CD4-positive, alpha-beta memory T cell (primary cell): ENCODE data around the gene GAS2L2. TPM values are rescaled to one million over a fixed set of nuclear protein-coding genes. Genes with fewer than 3 reads are reported as not detected.

Experiments used
- CTCF ChIA-PET: fragments of 350-600 bp; sonication (Branson Sonifier 250); formaldehyde crosslinking; loops from one replicate; lab custom pipeline; 2021; ENCODE audit warnings: inconsistent platforms; ENCODE audit not compliant: partially characterized antibody; lab: Charles Lee
- POLR2A ChIA-PET: fragments of 350-600 bp; sonication (Branson Sonifier 250); formaldehyde crosslinking; loops from one replicate; lab custom pipeline; 2021; ENCODE audit not compliant: partially characterized antibody; lab: Charles Lee
- DNase-seq, 5 donors: peaks; one replicate each; pipeline versions ENCODE4 v3.0.0 to v3.0.0-alpha.2; 2020 to 2022; ENCODE audit warnings: mixed read lengths in 1 of 5
- H3K27ac ChIP-seq: one replicate; pipeline ENCODE4 v1.7.0; 2013; ENCODE audit warnings: low read depth, low read length
- H3K27me3 ChIP-seq: 2 replicates; pipeline ENCODE4 v1.7.0; 2013; ENCODE audit warnings: mild to moderate bottlenecking, low read length, moderate library complexity; ENCODE audit not compliant: insufficient read depth
- H3K36me3 ChIP-seq: 2 replicates; pipeline ENCODE4 v1.7.0; 2013; ENCODE audit warnings: mild to moderate bottlenecking, low read length, moderate library complexity; ENCODE audit not compliant: insufficient read depth
- H3K4me1 ChIP-seq: 2 replicates; pipeline ENCODE4 v1.7.0; 2013; ENCODE audit warnings: mild to moderate bottlenecking, low read length, moderate library complexity; ENCODE audit not compliant: insufficient read depth
- H3K4me3 ChIP-seq, 2 donors: one replicate each; pipeline ENCODE4 v1.7.0; 2013; ENCODE audit warnings: low read length in 2 of 2, mild to moderate bottlenecking in 1 of 2
- H3K9me3 ChIP-seq, 2 donors: one replicate each; pipeline ENCODE4 v1.7.0; 2013; ENCODE audit warnings: low read length in 2 of 2, control low read depth in 1 of 2; ENCODE audit not compliant: control insufficient read depth in 1 of 2
- H3K27ac Mint-ChIP-seq, 7 donors: one replicate each; pipeline ENCODE4 v1.8.0; 2020 to 2021; ENCODE audit warnings: mixed read lengths in 7 of 7, mild to moderate bottlenecking in 6 of 7, inconsistent platforms in 3 of 7, moderate library complexity in 3 of 7
- H3K27me3 Mint-ChIP-seq, 2 donors: one replicate each; pipeline ENCODE4 v1.8.0; 2020 to 2021; ENCODE audit warnings: mixed read lengths in 2 of 2
- H3K36me3 Mint-ChIP-seq, 2 donors: one replicate each; pipeline ENCODE4 v1.8.0; 2020 to 2021; ENCODE audit warnings: mixed read lengths in 2 of 2, inconsistent platforms in 1 of 2, mild to moderate bottlenecking in 1 of 2
- H3K4me1 Mint-ChIP-seq, 4 donors: one replicate each; pipeline ENCODE4 v1.8.0; 2020 to 2021; ENCODE audit warnings: mixed read lengths in 4 of 4, mild to moderate bottlenecking in 1 of 4
- H3K4me3 Mint-ChIP-seq, 8 donors: one replicate each; pipeline ENCODE4 v1.8.0; 2020 to 2021; ENCODE audit warnings: mixed read lengths in 8 of 8, mild to moderate bottlenecking in 7 of 8, moderate library complexity in 6 of 8, inconsistent platforms in 3 of 8
- H3K9me3 Mint-ChIP-seq, 8 donors: one replicate each; pipeline ENCODE4 v1.8.0; 2020 to 2021; ENCODE audit warnings: mixed read lengths in 8 of 8, mild to moderate bottlenecking in 5 of 8, inconsistent platforms in 3 of 8, moderate library complexity in 1 of 8
- intact Hi-C: fragments of 100-400 bp; cut with micrococcal nuclease; formaldehyde crosslinking; loops from one replicate; pipeline ENCODE4 v1.15.1; 2023
- polyA plus RNA-seq, 2 donors: library from polyadenylated mRNA; unstranded; fragments of 300-500 nt; fragmentation: Illumina TruSeq; gene quantifications; one replicate each; pipeline ENCODE4 v1.2.3, GENCODE V29; 2021
- total RNA-seq, 2 experiments: library from RNA; stranded (reverse); gene quantifications; one replicate each; pipeline ENCODE4 v1.2.3, GENCODE V29; 2021

The GAS2L2 gene
- total and polyA plus RNA-seq, 4 experiments from 2014 or later = 0.13 to 0.26 TPM; not detected in 2

GRCh38 chr17:35765756-35766488, 12.9 kb upstream of the GAS2L2 start:
- ChIA-PET CTCF (interaction anchor here (2.2 to 13.8 kb wide), 4 partner anchors 10 to 42 kb away, joined by 10 to 350 read pairs (median 38); partner anchors contain the start of genes MMP28 and TAF15), POLR2A (interaction anchor here (1.0 to 4.4 kb wide), 2 partner anchors 43 kb away, joined by 5 to 115 read pairs; partner anchors contain the start of gene TAF15)
- H3K4me1 Mint-ChIP-seq = peaks cover 1 to 13% (median 6%) of the 10 kb centered on the region in 4 donors
- Histone ChIP-seq H3K27me3 (no peaks in the 10 kb centered on the region), H3K9me3 (no peaks in the 10 kb centered on the region), H3K36me3 (no peaks in the 10 kb centered on the region), H3K4me3 (no peak overlapping the region), H3K27ac (no peak overlapping the region), H3K4me1 (peaks cover 6% of the 10 kb centered on the region)
- DNase-seq = no peak
- H3K36me3 Mint-ChIP-seq = no peaks in the 10 kb centered on the region
- H3K27ac Mint-ChIP-seq = no peak overlapping the region
- no peaks in the 10 kb centered on the region for H3K27me3 Mint-ChIP-seq
- intact Hi-C loops = no loop called here
- H3K4me3 Mint-ChIP-seq = peak overlapping the region in 2 of 8 donors; percentile 20 to 29
- no peaks in the 10 kb centered on the region for H3K9me3 Mint-ChIP-seq

- Histone ChIP-seq H3K4me3 (peak overlapping the region in 1 of 2 donors; percentile 57), H3K27ac (no peak overlapping the region), H3K36me3 (no peaks in the 10 kb centered on the region), H3K27me3 (no peaks in the 10 kb centered on the region), H3K9me3 (no peaks in the 10 kb centered on the region), H3K4me1 (peaks cover 6% of the 10 kb centered on the region)
- Mint-ChIP-seq H3K4me3 (peak overlapping the region; percentile 21 to 98 (median 95)), H3K9me3 (no peaks in the 10 kb centered on the region), H3K4me1 (peaks cover 1 to 13% (median 6%) of the 10 kb centered on the region in 4 donors), H3K27ac (peak overlapping the region in 2 of 7 donors; percentile 49 to 80), H3K36me3 (no peaks in the 10 kb centered on the region), H3K27me3 (no peaks in the 10 kb centered on the region)
- no peak for DNase-seq
- ChIA-PET POLR2A (interaction anchor here (1.2 to 4.4 kb wide), 3 partner anchors 44 to 234 kb away, joined by 3 to 115 read pairs (median 3); partner anchors contain the start of gene TAF15), CTCF (interaction anchor here (1.2 to 13.8 kb wide), 13 partner anchors 10 to 597 kb away, joined by 4 to 350 read pairs (median 11); partner anchors contain the start of genes MMP28, RASL10B and TAF15)
- intact Hi-C loops = no loop called here
These were observed 12.2 kb upstream of the GAS2L2 start for GRCh38 chr17:35765086-35765710.

GRCh38 chr17:35764123-35764991, 11.3 kb upstream of the GAS2L2 start:
- no peaks in the 10 kb centered on the region for H3K9me3 ChIP-seq
- Mint-ChIP-seq H3K36me3 (no peaks in the 10 kb centered on the region), H3K4me3 (peak overlapping the region; percentile 89 to 98 (median 95)), H3K9me3 (no peaks in the 10 kb centered on the region), H3K27me3 (no peaks in the 10 kb centered on the region), H3K4me1 (peaks cover 1 to 13% (median 6%) of the 10 kb centered on the region in 4 donors), H3K27ac (peak overlapping the region; percentile 59 to 93 (median 83))
- H3K4me3 ChIP-seq = peak overlapping the region; percentile 54 to 57
- DNase-seq = peak; percentile 78 to 84 (median 78)
- peak overlapping the region; percentile 15 for H3K27ac ChIP-seq
- peaks cover 6% of the 10 kb centered on the region for H3K4me1 ChIP-seq
- ChIA-PET POLR2A (interaction anchor here (0.8 to 4.4 kb wide), 15 partner anchors 16 to 603 kb away, joined by 3 to 115 read pairs (median 4); partner anchors contain the start of genes MMP28, PEX12 and TAF15), CTCF (interaction anchor here (0.6 to 13.8 kb wide), 64 partner anchors 9 to 835 kb away, joined by 3 to 350 read pairs (median 4); partner anchors contain the start of genes AP2B1, CCT6B, MMP28 and RASL10B)
- H3K27me3 ChIP-seq = no peaks in the 10 kb centered on the region
- no peaks in the 10 kb centered on the region for H3K36me3 ChIP-seq
- intact Hi-C loops = loop anchor here (1.0 kb wide), 2 partner anchors 40 to 45 kb away; partner anchors contain the start of gene TAF15

GRCh38 chr17:35763767-35764122, 10.7 kb upstream of the GAS2L2 start:
- no peaks in the 10 kb centered on the region for H3K27me3 ChIP-seq
- ChIA-PET CTCF (interaction anchor here (0.6 to 13.8 kb wide), 62 partner anchors 8 to 834 kb away, joined by 3 to 350 read pairs (median 5); partner anchors contain the start of genes AP2B1, CCT6B, MMP28 and RASL10B), POLR2A (interaction anchor here (0.8 to 4.4 kb wide), 15 partner anchors 17 to 602 kb away, joined by 3 to 115 read pairs (median 4); partner anchors contain the start of genes MMP28, PEX12 and TAF15)
- peak overlapping the region in 7 of 8 donors; percentile 86 to 96 (median 93) for H3K4me3 Mint-ChIP-seq
- peak overlapping the region in 1 of 2 donors; percentile 57 for H3K4me3 ChIP-seq
- H3K36me3 ChIP-seq = no peaks in the 10 kb centered on the region
- H3K9me3 ChIP-seq = no peaks in the 10 kb centered on the region
- peak overlapping the region in 2 of 7 donors; percentile 48 to 56 for H3K27ac Mint-ChIP-seq
- DNase-seq = no peak
- intact Hi-C loops = loop anchor here (1.0 kb wide), 2 partner anchors 41 to 46 kb away; partner anchors contain the start of gene TAF15
- H3K4me1 ChIP-seq = peaks cover 6% of the 10 kb centered on the region
- H3K36me3 Mint-ChIP-seq = no peaks in the 10 kb centered on the region
- H3K9me3 Mint-ChIP-seq = no peaks in the 10 kb centered on the region
- H3K27me3 Mint-ChIP-seq = no peaks in the 10 kb centered on the region
- peaks cover 1 to 13% (median 6%) of the 10 kb centered on the region in 4 donors for H3K4me1 Mint-ChIP-seq
- H3K27ac ChIP-seq = peak overlapping the region; percentile 15

GRCh38 chr17:35761601-35762000, 8.6 kb upstream of the GAS2L2 start:
- H3K27ac ChIP-seq = no peak overlapping the region
- Mint-ChIP-seq H3K27ac (peak overlapping the region in 1 of 7 donors; percentile 50), H3K9me3 (no peaks in the 10 kb centered on the region), H3K4me3 (no peak overlapping the region), H3K4me1 (peaks cover 1 to 8% (median 6%) of the 10 kb centered on the region in 4 donors), H3K36me3 (no peaks in the 10 kb centered on the region), H3K27me3 (no peaks in the 10 kb centered on the region)
- no peaks in the 10 kb centered on the region for H3K27me3 ChIP-seq
- H3K4me3 ChIP-seq = no peak overlapping the region
- H3K36me3 ChIP-seq = no peaks in the 10 kb centered on the region
- no peak for DNase-seq
- ChIA-PET POLR2A (no interaction called here), CTCF (interaction anchor here (1.1 to 13.8 kb wide), 3 partner anchors 19 to 46 kb away, joined by 3 to 350 read pairs (median 4); partner anchors contain the start of gene TAF15)
- intact Hi-C loops = no loop called here
- peaks cover 6% of the 10 kb centered on the region for H3K4me1 ChIP-seq
- H3K9me3 ChIP-seq = no peaks in the 10 kb centered on the region

GRCh38 chr17:35760587-35760986, 7.5 kb upstream of the GAS2L2 start, which contains the start of gene C17orf50:
Gene C17orf50 (plus strand): TSS chr17:35760887. CDS start chr17:35760942, 55 bp downstream.
- ChIA-PET CTCF (interaction anchor here (0.9 to 13.8 kb wide), 3 partner anchors 10 to 47 kb away, joined by 3 to 350 read pairs (median 4); partner anchors contain the start of gene TAF15), POLR2A (no interaction called here)
- no peak within 1 kb of the TSS for H3K27ac ChIP-seq
- intact Hi-C loops = no loop called here
- H3K4me3 ChIP-seq = no peak within 1 kb of the TSS
- Mint-ChIP-seq H3K36me3 (no peaks in the 10 kb centered on the region), H3K27me3 (no peaks in the 10 kb centered on the region), H3K4me3 (peak within 1 kb of the TSS in 1 of 8 donors; percentile 1), H3K9me3 (no peaks in the 10 kb centered on the region), H3K4me1 (peaks cover 1 to 8% (median 6%) of the 10 kb centered on the region in 4 donors), H3K27ac (peak within 1 kb of the TSS in 2 of 7 donors; percentile 13 to 50)
- H3K4me1 ChIP-seq = peaks cover 6% of the 10 kb centered on the region
- no peaks in the 10 kb centered on the region for H3K36me3 ChIP-seq
- DNase-seq = no peak
- no peaks in the 10 kb centered on the region for H3K27me3 ChIP-seq
- no peaks in the 10 kb centered on the region for H3K9me3 ChIP-seq
